Activated CD4-positive, alpha-beta memory T cell treated with anti-CD3 and anti-CD28 coated beads, Interleukin-2, amount 10 ng/mL, durations not matched to agents 7 days and 5 days (primary cell): ENCODE measurements around the gene LRRC1. TPM values are rescaled to one million over a fixed set of nuclear protein-coding genes. Genes with fewer than 3 reads are reported as not detected.

Source experiments
- CTCF ChIA-PET: fragments of 350-600 bp; sonication (Branson Sonifier 250); formaldehyde crosslinking; loops from one replicate; lab custom pipeline; 2021; ENCODE audit warnings: antibody characterized with exemption, inconsistent platforms; lab: Charles Lee
- POLR2A ChIA-PET: fragments of 350-600 bp; sonication (Branson Sonifier 250); formaldehyde crosslinking; loops from one replicate; lab custom pipeline; 2021; ENCODE audit warnings: antibody characterized with exemption; lab: Charles Lee
- DNase-seq: peaks from one replicate; pipeline ENCODE4 v3.0.0-alpha.2; 2020
- H3K27ac Mint-ChIP-seq: one replicate; pipeline ENCODE4 v1.8.0; 2021; ENCODE audit warnings: mild to moderate bottlenecking, mixed read lengths
- H3K27me3 Mint-ChIP-seq: one replicate; pipeline ENCODE4 v1.8.0; 2021; ENCODE audit warnings: mixed read lengths
- H3K36me3 Mint-ChIP-seq: one replicate; pipeline ENCODE4 v1.8.0; 2021; ENCODE audit warnings: low read depth, mixed read lengths
- H3K4me1 Mint-ChIP-seq: one replicate; pipeline ENCODE4 v1.8.0; 2021; ENCODE audit warnings: mixed read lengths
- H3K4me3 Mint-ChIP-seq: one replicate; pipeline ENCODE4 v1.8.0; 2021; ENCODE audit warnings: mild to moderate bottlenecking, mixed read lengths
- H3K9me3 Mint-ChIP-seq: one replicate; pipeline ENCODE4 v1.8.0; 2021; ENCODE audit warnings: mixed read lengths
- total RNA-seq, 2 experiments: library from RNA; stranded (reverse); gene quantifications; one replicate each; pipeline ENCODE4 v1.2.3, GENCODE V29; 2021

Gene LRRC1
- total RNA-seq, 2 experiments from 2014 or later, result 4.0 to 4.1 TPM

- no peak overlapping the region for H3K4me3 Mint-ChIP-seq
- POLR2A ChIA-PET, result no interaction called here
- H3K27me3 Mint-ChIP-seq, result no peaks in the 10 kb centered on the region
- peaks cover 6% of the 10 kb centered on the region for H3K4me1 Mint-ChIP-seq
- H3K27ac Mint-ChIP-seq, result no peak overlapping the region
- H3K36me3 Mint-ChIP-seq, result no peaks in the 10 kb centered on the region
- CTCF ChIA-PET, result no interaction called here
- no peaks in the 10 kb centered on the region for H3K9me3 Mint-ChIP-seq
- DNase-seq, result no peak
These were observed 70.0 kb downstream of the LRRC1 start for GRCh38 chr6:53864781-53865180.

- no peaks in the 10 kb centered on the region for H3K27me3 Mint-ChIP-seq
- POLR2A ChIA-PET, result no interaction called here
- CTCF ChIA-PET, result no interaction called here
- H3K9me3 Mint-ChIP-seq, result no peaks in the 10 kb centered on the region
- no peak overlapping the region for H3K4me3 Mint-ChIP-seq
- peaks cover 6% of the 10 kb centered on the region for H3K4me1 Mint-ChIP-seq
- H3K27ac Mint-ChIP-seq, result no peak overlapping the region
- H3K36me3 Mint-ChIP-seq, result no peaks in the 10 kb centered on the region
- DNase-seq, result no peak
These were observed 71.4 kb downstream of the LRRC1 start for GRCh38 chr6:53866226-53866625.

- DNase-seq, result no peak
- H3K27me3 Mint-ChIP-seq, result no peaks in the 10 kb centered on the region
- CTCF ChIA-PET, result no interaction called here
- no peak overlapping the region for H3K4me3 Mint-ChIP-seq
- H3K36me3 Mint-ChIP-seq, result no peaks in the 10 kb centered on the region
- POLR2A ChIA-PET, result no interaction called here
- H3K27ac Mint-ChIP-seq, result no peak overlapping the region
- H3K4me1 Mint-ChIP-seq, result no peaks in the 10 kb centered on the region
- no peaks in the 10 kb centered on the region for H3K9me3 Mint-ChIP-seq
These were observed 73.8 kb downstream of the LRRC1 start for GRCh38 chr6:53868626-53869025.

GRCh38 chr6:53869964-53870363 lies 75.2 kb downstream of the LRRC1 start:
- no peak for DNase-seq
- Mint-ChIP-seq H3K4me1 (no peaks in the 10 kb centered on the region), H3K4me3 (no peak overlapping the region), H3K27me3 (no peaks in the 10 kb centered on the region), H3K9me3 (no peaks in the 10 kb centered on the region), H3K27ac (no peak overlapping the region), H3K36me3 (no peaks in the 10 kb centered on the region)
- ChIA-PET POLR2A (no interaction called here), CTCF (no interaction called here)

GRCh38 chr6:53873922-53874321 lies 79.1 kb downstream of the LRRC1 start:
- no peak for DNase-seq
- ChIA-PET CTCF (no interaction called here), POLR2A (no interaction called here)
- Mint-ChIP-seq H3K36me3 (no peaks in the 10 kb centered on the region), H3K4me3 (no peak overlapping the region), H3K9me3 (no peaks in the 10 kb centered on the region), H3K4me1 (no peaks in the 10 kb centered on the region), H3K27ac (no peak overlapping the region), H3K27me3 (no peaks in the 10 kb centered on the region)

- Mint-ChIP-seq H3K36me3 (no peaks in the 10 kb centered on the region), H3K27ac (no peak overlapping the region), H3K9me3 (no peaks in the 10 kb centered on the region), H3K4me3 (no peak overlapping the region), H3K4me1 (no peaks in the 10 kb centered on the region), H3K27me3 (no peaks in the 10 kb centered on the region)
- ChIA-PET POLR2A (no interaction called here), CTCF (no interaction called here)
- DNase-seq, result no peak
These were observed 80.2 kb downstream of the LRRC1 start for GRCh38 chr6:53874964-53875363.

- no peaks in the 10 kb centered on the region for H3K36me3 Mint-ChIP-seq
- DNase-seq, result no peak
- H3K4me3 Mint-ChIP-seq, result no peak overlapping the region
- POLR2A ChIA-PET, result no interaction called here
- H3K4me1 Mint-ChIP-seq, result no peaks in the 10 kb centered on the region
- CTCF ChIA-PET, result interaction anchor here (0.6 kb wide), 1 partner anchor 28 kb away, joined by 4 read pairs; no protein-coding TSS in a partner anchor
- H3K27ac Mint-ChIP-seq, result no peak overlapping the region
- H3K9me3 Mint-ChIP-seq, result no peaks in the 10 kb centered on the region
- no peaks in the 10 kb centered on the region for H3K27me3 Mint-ChIP-seq
These were observed 82.3 kb downstream of the LRRC1 start for GRCh38 chr6:53877151-53877550.

- Mint-ChIP-seq H3K36me3 (no peaks in the 10 kb centered on the region), H3K9me3 (no peaks in the 10 kb centered on the region), H3K27me3 (no peaks in the 10 kb centered on the region), H3K4me3 (no peak overlapping the region), H3K4me1 (no peaks in the 10 kb centered on the region), H3K27ac (no peak overlapping the region)
- ChIA-PET POLR2A (no interaction called here), CTCF (no interaction called here)
- DNase-seq, result no peak
These were observed 84.0 kb downstream of the LRRC1 start for GRCh38 chr6:53878808-53879207.

GRCh38 chr6:53879608-53880007 lies 84.8 kb downstream of the LRRC1 start:
- Mint-ChIP-seq H3K36me3 (no peaks in the 10 kb centered on the region), H3K9me3 (no peaks in the 10 kb centered on the region), H3K4me1 (no peaks in the 10 kb centered on the region), H3K4me3 (no peak overlapping the region), H3K27me3 (no peaks in the 10 kb centered on the region), H3K27ac (no peak overlapping the region)
- POLR2A ChIA-PET, result no interaction called here
- CTCF ChIA-PET, result no interaction called here
- no peak for DNase-seq

- no peak for DNase-seq
- Mint-ChIP-seq H3K9me3 (no peaks in the 10 kb centered on the region), H3K27ac (no peak overlapping the region), H3K27me3 (no peaks in the 10 kb centered on the region), H3K36me3 (no peaks in the 10 kb centered on the region), H3K4me1 (peaks cover 7% of the 10 kb centered on the region), H3K4me3 (no peak overlapping the region)
- ChIA-PET CTCF (no interaction called here), POLR2A (no interaction called here)
These were observed 92.5 kb downstream of the LRRC1 start for GRCh38 chr6:53887316-53887715.

GRCh38 chr6:53888931-53889330 lies 94.1 kb downstream of the LRRC1 start:
- Mint-ChIP-seq H3K27me3 (no peaks in the 10 kb centered on the region), H3K4me1 (peaks cover 9% of the 10 kb centered on the region), H3K36me3 (no peaks in the 10 kb centered on the region), H3K4me3 (no peak overlapping the region), H3K27ac (no peak overlapping the region), H3K9me3 (no peaks in the 10 kb centered on the region)
- ChIA-PET POLR2A (no interaction called here), CTCF (no interaction called here)
- no peak for DNase-seq

GRCh38 chr6:53889365-53889764 lies 94.6 kb downstream of the LRRC1 start:
- H3K27me3 Mint-ChIP-seq, result no peaks in the 10 kb centered on the region
- H3K36me3 Mint-ChIP-seq, result no peaks in the 10 kb centered on the region
- H3K4me1 Mint-ChIP-seq, result peaks cover 13% of the 10 kb centered on the region
- H3K9me3 Mint-ChIP-seq, result no peaks in the 10 kb centered on the region
- no peak for DNase-seq
- no peak overlapping the region for H3K4me3 Mint-ChIP-seq
- no peak overlapping the region for H3K27ac Mint-ChIP-seq
- CTCF ChIA-PET, result no interaction called here
- POLR2A ChIA-PET, result no interaction called here

- no peak overlapping the region for H3K27ac Mint-ChIP-seq
- CTCF ChIA-PET, result no interaction called here
- no peaks in the 10 kb centered on the region for H3K9me3 Mint-ChIP-seq
- POLR2A ChIA-PET, result no interaction called here
- H3K36me3 Mint-ChIP-seq, result no peaks in the 10 kb centered on the region
- no peak overlapping the region for H3K4me3 Mint-ChIP-seq
- no peak for DNase-seq
- H3K27me3 Mint-ChIP-seq, result no peaks in the 10 kb centered on the region
- peaks cover 13% of the 10 kb centered on the region for H3K4me1 Mint-ChIP-seq
These were observed 97.9 kb downstream of the LRRC1 start for GRCh38 chr6:53892707-53893106.

- Mint-ChIP-seq H3K4me3 (no peak overlapping the region), H3K27me3 (no peaks in the 10 kb centered on the region), H3K9me3 (no peaks in the 10 kb centered on the region), H3K27ac (no peak overlapping the region), H3K36me3 (no peaks in the 10 kb centered on the region), H3K4me1 (peaks cover 8% of the 10 kb centered on the region)
- CTCF ChIA-PET, result no interaction called here
- POLR2A ChIA-PET, result no interaction called here
- DNase-seq, result peak; percentile 21
These were observed 99.3 kb downstream of the LRRC1 start for GRCh38 chr6:53894091-53894490.

- no peaks in the 10 kb centered on the region for H3K9me3 Mint-ChIP-seq
These were observed 101.4 kb downstream of the LRRC1 start for GRCh38 chr6:53896196-53896595.

More at GRCh38 chr6:53896196-53896595, 101.4 kb downstream of the LRRC1 start:
- no peak for DNase-seq
- Mint-ChIP-seq H3K27me3 (no peaks in the 10 kb centered on the region), H3K36me3 (no peaks in the 10 kb centered on the region), H3K27ac (no peak overlapping the region), H3K4me1 (peaks cover 7% of the 10 kb centered on the region), H3K4me3 (no peak overlapping the region)
- CTCF ChIA-PET, result no interaction called here
- POLR2A ChIA-PET, result no interaction called here
